ENCODE results near the gene CAPG. TPM values are rescaled to one million over a fixed set of nuclear protein-coding genes. Genes with fewer than 3 reads are reported as not detected.

CAPG gene
- total and polyA plus RNA-seq, 12 donors, result 0.83 to 30.4 (median 6.3) TPM

DNA sequence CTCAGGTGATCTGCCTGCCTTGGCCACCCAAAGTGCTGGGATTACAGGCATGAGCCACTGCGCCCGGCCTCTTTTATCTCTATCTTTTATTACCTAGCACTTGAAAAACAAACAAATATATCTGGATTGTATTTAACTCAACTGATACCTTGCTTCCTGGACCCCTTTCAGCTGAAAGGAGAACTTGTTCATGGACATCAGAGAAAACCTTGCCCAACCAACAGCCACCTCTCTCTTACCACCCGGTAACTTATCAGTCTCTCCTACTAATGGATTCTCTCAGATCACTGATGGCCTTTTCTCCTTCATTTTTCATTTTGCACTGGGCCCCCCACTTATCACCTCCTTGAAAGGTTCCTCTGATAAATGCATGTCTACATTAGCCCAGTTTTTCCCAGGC is 62.6 kb downstream of the CAPG start:
- no peak for TF ChIP-seq CTCF (IDR thresholded peaks at IDR 0.05)
- WGBS, 2 donors, result 66 to 77% methylated on average over 3 of the region's 3 CpGs
- no peak overlapping the region for H3K27ac ChIP-seq
- peaks cover 0 to 2% (median 0%) of the 10 kb centered on the region in 9 donors for H3K4me1 ChIP-seq
- intact Hi-C loops (cut with DNase I), result no loop called here
- no peak overlapping the region for H3K4me3 ChIP-seq
- no peak for ATAC-seq
- H3K36me3 ChIP-seq, result peaks cover 0 to 94% (median 42%) of the 10 kb centered on the region in 9 donors
- H3K9me3 ChIP-seq, result no peaks in the 10 kb centered on the region
- DNase-seq, result no peak
- H3K27me3 ChIP-seq, result no peaks in the 10 kb centered on the region

Other genes with a start within 250 kb of the CAPG start
- gene TGOLN2, start 82.4 kb downstream of the CAPG start, total RNA-seq, result 10 to 100 TPM; 66.2 to 99.9 (median 78.4) TPM
- 10 to 100 TPM; 12.1 to 23.0 TPM for gene TGOLN2, start 82.4 kb downstream of the CAPG start, polyA plus RNA-seq
- 10 to 100 TPM; 27.9 to 87.4 (median 35.6) TPM for gene RETSAT, start 55.8 kb downstream of the CAPG start, total RNA-seq
- 10 to 100 TPM; 20.3 to 52.4 TPM for gene RETSAT, start 55.8 kb downstream of the CAPG start, polyA plus RNA-seq
- gene ELMOD3, start 55.6 kb downstream of the CAPG start, total RNA-seq, result 10 to 100 TPM in 1 of 10 donors, 1 to 10 TPM in 9; 7.3 to 12.5 (median 8.8) TPM
- 10 to 100 TPM; 11.4 to 23.8 TPM for gene ELMOD3, start 55.6 kb downstream of the CAPG start, polyA plus RNA-seq
- under 1 TPM in 1 of 10 donors, not detected in 9; 0.72 TPM for gene SH2D6, start 8.3 kb upstream of the CAPG start, total RNA-seq
- gene SH2D6, start 8.3 kb upstream of the CAPG start, polyA plus RNA-seq, result under 1 TPM; 0.06 to 0.51 TPM
- gene MAT2A, start 128.8 kb upstream of the CAPG start, total RNA-seq, result 100 to 1,000 TPM in 8 of 10 donors, 10 to 100 TPM in 2; 94.5 to 460 (median 129) TPM
- gene MAT2A, start 128.8 kb upstream of the CAPG start, polyA plus RNA-seq, result 10 to 100 TPM; 81.7 to 93.4 TPM
- gene GGCX, start 151.1 kb upstream of the CAPG start, total RNA-seq, result 10 to 100 TPM; 18.2 to 31.1 (median 21.6) TPM
- gene GGCX, start 151.1 kb upstream of the CAPG start, polyA plus RNA-seq, result 10 to 100 TPM; 14.0 to 24.5 TPM
- 10 to 100 TPM in 5 of 10 donors, 1 to 10 TPM in 5; 4.9 to 56.8 (median 9.2) TPM for gene VAMP8, start 167.2 kb upstream of the CAPG start, total RNA-seq
- 10 to 100 TPM; 16.4 to 26.6 TPM for gene VAMP8, start 167.2 kb upstream of the CAPG start, polyA plus RNA-seq
- gene VAMP5, start 174.1 kb upstream of the CAPG start, total RNA-seq, result 100 to 1,000 TPM in 1 of 10 donors, 10 to 100 TPM in 9; 25.8 to 146 (median 35.5) TPM
- gene VAMP5, start 174.1 kb upstream of the CAPG start, polyA plus RNA-seq, result 100 to 1,000 TPM in 1 of 2 donors, 10 to 100 TPM in 1; 79.6 to 131 TPM
- 100 to 1,000 TPM in 1 of 10 donors, 10 to 100 TPM in 9; 74.7 to 117 (median 82.2) TPM for gene RNF181, start 185.4 kb upstream of the CAPG start, total RNA-seq
- gene RNF181, start 185.4 kb upstream of the CAPG start, polyA plus RNA-seq, result 100 to 1,000 TPM; 140 to 282 TPM
- 10 to 100 TPM in 5 of 10 donors, 1 to 10 TPM in 5; 7.6 to 13.9 (median 9.6) TPM for gene TMEM150A, start 192.3 kb upstream of the CAPG start, total RNA-seq
- gene TMEM150A, start 192.3 kb upstream of the CAPG start, polyA plus RNA-seq, result 10 to 100 TPM; 10.1 to 21.1 TPM
- 10 to 100 TPM; 25.0 to 39.0 (median 33.7) TPM for gene C2orf68, start 201.7 kb upstream of the CAPG start, total RNA-seq
- gene C2orf68, start 201.7 kb upstream of the CAPG start, polyA plus RNA-seq, result 10 to 100 TPM; 14.2 to 47.0 TPM
- gene USP39, start 205.8 kb upstream of the CAPG start, total RNA-seq, result 10 to 100 TPM; 24.5 to 35.8 (median 29.3) TPM
- gene USP39, start 205.8 kb upstream of the CAPG start, polyA plus RNA-seq, result 10 to 100 TPM; 19.9 to 36.5 TPM